Measurements from ENCODE around the gene KCNJ6.

Gene KCNJ6

DNA sequence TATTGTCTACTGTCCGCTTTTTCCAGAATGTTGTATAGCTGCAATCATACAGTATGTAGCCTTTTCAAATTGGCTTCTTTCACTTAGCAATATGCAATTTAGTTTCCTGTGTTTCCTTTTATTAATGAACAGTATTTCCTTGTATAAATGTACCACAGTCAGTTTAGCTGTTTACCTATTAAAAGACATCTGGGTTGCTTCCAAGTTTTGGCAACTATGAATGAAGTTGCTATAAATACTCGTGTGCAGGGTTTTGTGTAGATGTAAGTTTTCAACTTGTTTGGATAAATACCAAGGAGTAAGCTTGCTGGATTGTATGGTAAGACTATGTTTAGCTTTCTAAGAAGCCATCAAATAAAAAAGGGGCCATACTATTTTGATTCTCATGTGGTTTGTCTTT is 24.4 kb upstream of the KCNJ6 start:
- Histone ChIP-seq H2AFZ (ENCODE audit: low read length) (no peak overlapping the region), H3F3A (ENCODE audit: insufficient read depth, low read length) (no peaks in the 10 kb centered on the region), H3K36me3 (ENCODE audit: insufficient read depth, low read length) (no peaks in the 10 kb centered on the region), H3K27ac (ENCODE audit: low read depth, low read length, poor library complexity, severe bottlenecking) (no peak overlapping the region), H3K4me2 (ENCODE audit: low read length) (no peak overlapping the region), H3K9me3 (ENCODE audit: low read length) (no peaks in the 10 kb centered on the region), H3K4me1 (ENCODE audit: insufficient read depth, low read length, severe bottlenecking) (no peaks in the 10 kb centered on the region), H3K79me2 (ENCODE audit: insufficient read depth, low read length) (no peaks in the 10 kb centered on the region), H3K4me3 (ENCODE audit: low read depth, low read length, poor library complexity, severe bottlenecking) (no peak overlapping the region), H4K20me1 (ENCODE audit: insufficient read depth, low read length) (no peaks in the 10 kb centered on the region), H3K9ac (ENCODE audit: low read length) (no peak overlapping the region), H3K27me3 (ENCODE audit: insufficient read depth, low read length) (no peaks in the 10 kb centered on the region), H3K9me2 (ENCODE audit: low read depth, low read length) (no peaks in the 10 kb centered on the region)
- TF ChIP-seq EZH2 (IDR thresholded peaks at IDR 0.05; ENCODE audit: borderline replicate concordance, low read length), result no peak
- TF ChIP-seq, protein P1, sequence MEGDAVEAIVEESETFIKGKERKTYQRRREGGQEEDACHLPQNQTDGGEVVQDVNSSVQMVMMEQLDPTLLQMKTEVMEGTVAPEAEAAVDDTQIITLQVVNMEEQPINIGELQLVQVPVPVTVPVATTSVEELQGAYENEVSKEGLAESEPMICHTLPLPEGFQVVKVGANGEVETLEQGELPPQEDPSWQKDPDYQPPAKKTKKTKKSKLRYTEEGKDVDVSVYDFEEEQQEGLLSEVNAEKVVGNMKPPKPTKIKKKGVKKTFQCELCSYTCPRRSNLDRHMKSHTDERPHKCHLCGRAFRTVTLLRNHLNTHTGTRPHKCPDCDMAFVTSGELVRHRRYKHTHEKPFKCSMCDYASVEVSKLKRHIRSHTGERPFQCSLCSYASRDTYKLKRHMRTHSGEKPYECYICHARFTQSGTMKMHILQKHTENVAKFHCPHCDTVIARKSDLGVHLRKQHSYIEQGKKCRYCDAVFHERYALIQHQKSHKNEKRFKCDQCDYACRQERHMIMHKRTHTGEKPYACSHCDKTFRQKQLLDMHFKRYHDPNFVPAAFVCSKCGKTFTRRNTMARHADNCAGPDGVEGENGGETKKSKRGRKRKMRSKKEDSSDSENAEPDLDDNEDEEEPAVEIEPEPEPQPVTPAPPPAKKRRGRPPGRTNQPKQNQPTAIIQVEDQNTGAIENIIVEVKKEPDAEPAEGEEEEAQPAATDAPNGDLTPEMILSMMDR (IDR thresholded peaks at IDR 0.05; ENCODE audit: low read length), result no peak

DNA sequence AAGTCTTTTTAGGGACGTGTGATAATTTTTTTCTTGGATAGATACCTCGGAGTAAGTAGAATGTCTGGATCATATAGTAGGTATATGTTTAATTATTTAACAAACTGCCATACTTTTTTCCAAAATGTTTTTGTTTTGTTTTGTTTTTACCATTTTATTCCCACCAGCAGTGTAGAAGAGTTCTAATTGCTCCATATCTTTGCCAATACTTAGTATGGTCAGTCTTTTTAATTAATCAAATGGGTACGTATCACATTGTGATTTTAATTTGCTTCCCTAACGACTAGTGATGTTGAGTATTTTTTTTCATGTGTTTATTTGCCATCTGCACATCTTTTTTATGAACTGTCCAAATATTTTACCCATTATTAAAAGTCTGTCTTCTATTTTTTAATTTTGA is 23.6 kb upstream of the KCNJ6 start:
- Histone ChIP-seq H3K9me3 (ENCODE audit: low read length) (no peaks in the 10 kb centered on the region), H3K4me3 (ENCODE audit: low read depth, low read length, poor library complexity, severe bottlenecking) (no peak overlapping the region), H3F3A (ENCODE audit: insufficient read depth, low read length) (no peaks in the 10 kb centered on the region), H3K4me1 (ENCODE audit: insufficient read depth, low read length, severe bottlenecking) (no peaks in the 10 kb centered on the region), H3K27me3 (ENCODE audit: insufficient read depth, low read length) (no peaks in the 10 kb centered on the region), H4K20me1 (ENCODE audit: insufficient read depth, low read length) (no peaks in the 10 kb centered on the region), H3K27ac (ENCODE audit: low read depth, low read length, poor library complexity, severe bottlenecking) (no peak overlapping the region), H3K4me2 (ENCODE audit: low read length) (no peak overlapping the region), H3K79me2 (ENCODE audit: insufficient read depth, low read length) (no peaks in the 10 kb centered on the region), H3K36me3 (ENCODE audit: insufficient read depth, low read length) (no peaks in the 10 kb centered on the region), H3K9ac (ENCODE audit: low read length) (no peak overlapping the region), H2AFZ (ENCODE audit: low read length) (no peak overlapping the region), H3K9me2 (ENCODE audit: low read depth, low read length) (no peaks in the 10 kb centered on the region)
- TF ChIP-seq, protein P1 (IDR thresholded peaks at IDR 0.05; ENCODE audit: low read length), result no peak
- no peak for TF ChIP-seq EZH2 (IDR thresholded peaks at IDR 0.05; ENCODE audit: borderline replicate concordance, low read length)

DNA sequence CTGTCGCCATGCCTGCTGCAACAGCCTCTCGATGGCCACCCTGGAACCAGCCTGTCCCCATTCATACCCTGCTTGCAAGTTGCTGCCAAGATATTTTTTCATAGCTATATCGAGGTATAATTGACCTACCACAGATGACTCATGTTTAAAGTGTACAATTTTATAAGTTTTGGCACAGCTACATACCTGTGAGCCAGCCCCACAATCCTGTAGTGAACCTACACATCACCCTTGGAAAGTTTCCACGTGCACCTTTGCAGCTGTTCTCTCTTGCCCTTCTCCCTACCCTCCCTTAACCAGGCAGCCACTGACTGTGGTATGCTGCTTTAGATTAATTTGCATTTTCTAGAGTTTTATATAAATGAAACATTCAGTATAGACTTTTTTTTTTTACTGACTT is 23.0 kb upstream of the KCNJ6 start:
- no peak for TF ChIP-seq EZH2 (IDR thresholded peaks at IDR 0.05; ENCODE audit: borderline replicate concordance, low read length)
- TF ChIP-seq, protein P1 (IDR thresholded peaks at IDR 0.05; ENCODE audit: low read length), result no peak
- no peak overlapping the region for H3K4me3 ChIP-seq (ENCODE audit: low read depth, low read length, poor library complexity, severe bottlenecking)
- no peaks in the 10 kb centered on the region for H3K36me3 ChIP-seq (ENCODE audit: insufficient read depth, low read length)
- no peaks in the 10 kb centered on the region for H4K20me1 ChIP-seq (ENCODE audit: insufficient read depth, low read length)
- H3K79me2 ChIP-seq (ENCODE audit: insufficient read depth, low read length), result no peaks in the 10 kb centered on the region
- no peaks in the 10 kb centered on the region for H3F3A ChIP-seq (ENCODE audit: insufficient read depth, low read length)
- H3K27ac ChIP-seq (ENCODE audit: low read depth, low read length, poor library complexity, severe bottlenecking), result no peak overlapping the region
- H3K9ac ChIP-seq (ENCODE audit: low read length), result no peak overlapping the region
- no peaks in the 10 kb centered on the region for H3K9me2 ChIP-seq (ENCODE audit: low read depth, low read length)
- no peaks in the 10 kb centered on the region for H3K4me1 ChIP-seq (ENCODE audit: insufficient read depth, low read length, severe bottlenecking)
- no peaks in the 10 kb centered on the region for H3K27me3 ChIP-seq (ENCODE audit: insufficient read depth, low read length)
- no peak overlapping the region for H2AFZ ChIP-seq (ENCODE audit: low read length)
- no peak overlapping the region for H3K4me2 ChIP-seq (ENCODE audit: low read length)
- H3K9me3 ChIP-seq (ENCODE audit: low read length), result no peaks in the 10 kb centered on the region
